Measurements from ENCODE around the gene OTUD5.

OTUD5 gene

DNA sequence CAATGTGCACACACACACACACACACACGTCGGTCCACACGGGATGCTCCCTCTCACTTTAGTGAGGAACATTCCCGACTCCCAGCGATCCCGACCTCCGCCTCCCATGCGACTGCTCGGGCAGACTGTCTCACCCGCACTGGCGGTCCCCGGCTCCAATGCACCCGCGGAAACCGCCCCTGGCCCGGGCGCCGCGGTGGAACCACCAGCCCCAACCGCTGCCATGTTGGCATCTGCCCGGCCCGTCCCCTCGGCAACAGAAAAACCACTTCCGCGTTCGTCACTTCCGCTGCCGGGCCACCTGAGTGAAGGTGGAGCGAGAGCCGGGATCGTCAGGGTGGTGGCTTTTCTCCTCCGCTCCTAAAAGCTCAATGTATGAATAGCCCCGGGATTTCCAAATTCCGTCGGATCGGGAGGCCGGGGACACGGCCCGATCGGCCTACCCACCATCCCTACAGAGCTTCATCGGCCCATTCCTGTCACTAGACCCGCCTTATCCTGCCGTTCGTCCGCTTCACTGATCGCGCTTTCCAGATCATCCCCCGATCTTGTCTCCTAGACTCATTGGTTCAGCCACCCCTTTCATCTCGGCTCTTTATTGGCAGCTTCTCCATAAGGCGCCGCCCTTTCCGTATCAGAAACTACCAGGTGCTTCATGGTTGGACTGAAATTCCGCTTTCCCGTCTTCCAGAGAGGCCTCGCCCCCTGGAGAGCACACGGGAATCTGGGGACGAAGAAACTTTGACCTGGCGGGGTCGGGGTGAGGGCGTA, 45.8 kb downstream of the OTUD5 start, which contains the start of gene SLC35A2:
SLC35A2 (minus strand) TSS at position 235 of the 771 bp plus-strand sequence; CDS start at position 225, 10 bp downstream.
- peak; percentile 71 for DNase-seq (ENCODE audit: low spot score)

DNA sequence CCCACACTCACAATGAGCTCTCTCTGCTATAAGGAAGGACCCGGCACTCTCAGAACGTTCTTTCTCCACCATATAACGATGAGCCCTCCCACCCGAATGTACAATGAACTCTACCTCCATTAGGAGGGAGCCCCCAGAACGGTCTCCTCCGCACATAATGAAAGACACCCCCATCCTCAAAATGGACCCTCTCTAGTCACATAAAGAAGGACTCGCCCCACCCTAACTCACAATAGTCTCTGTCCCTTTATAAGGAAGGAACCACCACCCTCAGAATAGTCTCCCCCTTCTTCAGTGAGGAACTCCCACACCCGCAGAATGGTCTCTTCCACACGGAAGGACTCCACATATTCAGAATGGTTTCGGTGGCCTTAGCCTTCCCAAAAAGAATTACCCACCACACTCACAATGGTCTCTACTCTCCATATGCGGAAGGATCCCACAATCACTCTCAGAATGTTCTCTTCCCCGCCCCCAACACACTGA, 46.4 kb downstream of the OTUD5 start:
- no peak for DNase-seq (ENCODE audit: low spot score)

DNA sequence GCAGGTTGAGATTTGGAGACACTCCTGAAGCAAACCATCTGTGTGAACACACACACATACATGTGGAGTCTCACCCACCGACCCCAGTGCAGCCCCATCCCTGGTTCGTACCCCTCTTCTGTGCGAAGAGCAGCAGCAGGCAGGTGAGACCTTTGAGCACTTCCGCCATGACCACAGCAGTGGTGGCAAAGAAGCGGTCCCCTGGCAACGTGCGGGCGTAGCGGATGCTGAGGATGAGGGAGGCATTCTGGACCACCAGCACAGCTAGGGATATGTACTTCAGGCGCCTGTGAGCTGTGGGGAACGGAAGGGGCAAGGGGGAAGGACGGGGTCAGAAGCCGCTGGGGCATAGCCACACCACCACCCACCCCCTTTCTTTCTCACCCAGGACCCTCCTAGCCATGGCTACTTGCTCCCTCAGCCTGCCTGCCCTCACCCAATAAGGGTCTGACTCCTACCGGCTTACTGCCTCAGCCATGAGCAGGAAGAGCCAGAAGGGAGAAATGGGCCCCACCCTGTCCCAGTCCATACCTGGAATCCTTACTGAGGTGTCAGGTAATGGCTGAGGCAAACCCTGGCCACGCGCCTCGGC, 47.6 kb downstream of the OTUD5 start:
- DNase-seq (ENCODE audit: low spot score): no peak

DNA sequence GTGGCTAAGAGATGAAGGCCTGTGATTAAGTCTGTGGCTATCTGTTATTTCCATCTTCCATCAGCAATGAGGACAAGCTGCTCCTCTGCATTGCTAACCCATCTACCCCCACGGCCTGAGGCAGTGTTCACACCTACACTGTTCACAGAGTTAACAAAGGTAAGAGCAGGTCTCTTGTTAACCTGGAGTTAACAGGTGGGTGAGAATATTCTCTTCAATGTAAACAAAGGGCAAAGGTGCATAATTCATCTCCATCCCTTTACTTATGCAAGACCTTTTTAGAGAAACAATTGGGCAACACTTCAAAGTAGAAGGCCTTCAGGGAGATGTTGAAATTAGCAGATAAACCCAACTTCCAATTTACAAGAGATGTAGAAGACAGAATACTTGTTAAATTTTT, 48.8 kb downstream of the OTUD5 start:
- no peak for DNase-seq (ENCODE audit: low spot score)

DNA sequence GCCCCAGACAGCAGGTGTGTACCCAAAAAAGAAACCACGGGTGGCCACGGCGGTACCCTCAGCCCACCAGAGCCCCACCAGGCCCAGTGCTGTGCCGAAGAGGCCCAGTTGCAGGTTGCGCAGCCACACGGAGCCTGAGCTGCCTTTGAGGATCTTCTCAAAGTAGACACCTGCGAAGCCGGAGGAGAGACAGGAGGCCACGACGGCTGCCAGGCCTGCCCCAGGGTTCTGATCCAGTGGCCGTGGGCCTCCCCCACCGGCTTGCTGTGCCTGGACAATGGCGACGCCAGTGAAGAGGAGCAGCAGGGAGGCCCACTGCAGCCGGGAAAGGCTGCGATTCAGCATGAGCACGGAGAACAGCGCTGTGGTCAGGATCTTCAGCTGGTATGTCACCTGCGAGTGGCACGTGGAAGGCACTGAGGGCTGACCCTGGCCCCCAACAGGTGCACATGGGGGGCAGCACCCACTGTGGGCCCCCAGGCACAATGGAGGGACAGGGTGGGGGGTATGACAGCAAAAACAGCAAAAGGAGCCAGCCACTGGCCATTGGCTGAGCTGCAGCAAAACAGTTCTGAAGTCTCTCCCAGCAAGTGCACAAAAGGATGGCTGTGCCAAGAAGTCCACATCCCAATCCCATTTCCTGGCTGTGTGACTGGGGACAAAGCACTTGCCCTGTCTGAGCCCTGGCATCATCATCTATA, 52.2 kb downstream of the OTUD5 start:
- DNase-seq (ENCODE audit: low spot score): no peak

DNA sequence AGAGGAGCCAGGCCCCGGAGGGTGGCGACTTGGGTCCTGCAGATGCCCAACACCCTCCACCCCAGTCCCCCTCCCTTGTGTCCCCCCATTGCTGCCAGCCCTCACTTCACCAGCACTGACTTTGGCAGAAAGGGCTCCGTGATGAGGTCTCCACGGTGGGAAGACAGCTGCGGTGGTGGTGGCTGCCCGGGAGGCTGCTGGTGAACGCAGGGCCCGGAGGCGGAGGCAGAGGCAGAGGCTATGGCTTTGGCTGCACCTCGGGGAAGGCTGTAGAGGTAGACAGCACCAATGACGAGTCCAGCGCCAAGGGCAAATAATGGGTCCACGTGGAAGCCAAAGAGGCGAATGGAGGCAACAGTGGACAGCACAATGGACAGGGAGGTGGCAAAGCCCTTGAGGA, 52.8 kb downstream of the OTUD5 start:
- no peak for DNase-seq (ENCODE audit: low spot score)

DNA sequence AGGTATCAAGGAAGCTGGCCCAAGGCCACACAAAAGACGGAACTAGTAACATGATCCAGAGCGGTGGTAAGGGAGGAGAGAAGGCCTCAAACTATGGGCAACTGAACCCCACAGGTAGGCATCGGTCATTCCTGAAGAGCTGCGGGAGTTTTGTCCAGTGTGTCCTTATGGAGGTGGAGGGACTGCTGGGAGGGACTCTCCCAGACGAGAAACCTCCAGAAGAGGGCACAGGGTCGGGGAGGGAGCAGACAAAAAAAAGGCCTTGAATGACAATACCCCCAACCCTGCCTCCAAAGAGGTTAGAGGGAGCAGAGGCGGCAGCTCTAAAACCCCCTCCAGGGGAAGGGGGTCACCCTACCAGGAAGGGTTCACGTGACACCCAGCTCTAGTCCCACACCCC, 53.2 kb downstream of the OTUD5 start:
- no peak for DNase-seq (ENCODE audit: low spot score)

DNA sequence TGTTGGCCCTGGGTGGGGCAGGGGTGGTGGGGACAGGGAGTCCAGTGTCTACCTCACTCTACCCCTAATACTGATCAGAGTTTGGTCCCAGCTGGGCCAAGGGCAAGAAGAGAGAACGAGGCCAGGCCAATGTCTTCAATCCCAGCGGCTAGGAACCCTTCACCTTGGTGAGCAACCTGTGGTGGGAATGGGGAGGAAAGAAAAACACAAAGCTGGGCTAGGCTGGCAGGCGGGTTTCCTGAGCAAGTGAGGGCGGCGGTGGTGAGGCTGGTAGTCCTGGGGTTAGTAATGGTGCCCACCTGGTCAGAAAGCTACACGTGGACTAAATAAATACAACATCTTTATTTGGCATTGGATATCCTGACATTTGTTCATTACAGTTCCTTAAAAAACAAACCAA, 54.1 kb downstream of the OTUD5 start:
- DNase-seq (ENCODE audit: low spot score): no peak

DNA sequence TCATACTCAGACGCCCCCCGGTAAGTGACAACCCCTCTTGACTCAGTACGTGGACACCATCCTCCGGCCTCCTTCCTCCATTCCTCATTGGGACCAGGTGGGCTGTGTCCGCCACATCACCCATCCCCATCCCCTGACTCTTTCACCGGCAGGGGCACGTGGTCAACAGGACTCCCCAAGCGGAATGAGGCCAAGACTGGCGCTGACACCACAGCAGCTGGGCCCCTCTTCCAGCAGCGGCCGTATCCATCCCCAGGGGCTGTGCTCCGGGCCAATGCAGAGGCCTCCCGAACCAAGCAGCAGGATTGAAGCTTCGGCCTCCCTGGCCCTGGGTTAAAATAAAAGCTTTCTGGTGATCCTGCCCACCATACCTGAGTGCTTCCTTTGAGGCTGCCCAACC, 54.6 kb downstream of the OTUD5 start:
- no peak for DNase-seq (ENCODE audit: low spot score)

DNA sequence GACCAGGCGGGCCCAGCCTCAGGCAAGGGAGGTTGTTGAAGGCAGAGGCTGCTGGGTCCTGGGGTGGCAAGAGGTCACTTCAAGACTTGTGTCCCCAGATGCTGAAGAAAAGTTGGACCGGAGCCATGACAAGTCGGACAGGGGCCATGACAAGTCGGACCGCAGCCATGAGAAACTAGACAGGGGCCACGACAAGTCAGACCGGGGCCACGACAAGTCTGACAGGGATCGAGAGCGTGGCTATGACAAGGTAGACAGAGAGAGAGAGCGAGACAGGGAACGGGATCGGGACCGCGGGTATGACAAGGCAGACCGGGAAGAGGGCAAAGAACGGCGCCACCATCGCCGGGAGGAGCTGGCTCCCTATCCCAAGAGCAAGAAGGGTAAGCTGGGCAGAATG, 55.3 kb downstream of the OTUD5 start:
- no peak for DNase-seq (ENCODE audit: low spot score)

DNA sequence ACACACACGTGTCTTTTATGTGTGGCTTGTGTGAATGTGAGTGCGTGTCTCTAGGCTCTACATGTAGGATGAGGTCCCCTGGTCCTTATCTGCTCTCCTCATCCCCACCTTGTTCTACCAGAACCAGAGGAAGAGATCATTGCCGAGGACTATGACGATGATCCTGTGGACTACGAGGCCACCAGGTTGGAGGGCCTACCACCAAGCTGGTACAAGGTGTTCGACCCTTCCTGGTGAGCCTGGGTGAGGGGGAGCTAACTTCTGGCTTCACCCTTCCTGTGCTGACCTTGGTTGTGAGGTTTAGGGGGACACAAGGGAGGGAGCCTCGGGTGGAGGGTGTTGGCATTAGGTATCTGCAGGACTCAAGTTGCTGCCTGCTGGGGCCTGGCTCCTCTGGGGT, 56.3 kb downstream of the OTUD5 start:
- DNase-seq (ENCODE audit: low spot score): no peak

DNA sequence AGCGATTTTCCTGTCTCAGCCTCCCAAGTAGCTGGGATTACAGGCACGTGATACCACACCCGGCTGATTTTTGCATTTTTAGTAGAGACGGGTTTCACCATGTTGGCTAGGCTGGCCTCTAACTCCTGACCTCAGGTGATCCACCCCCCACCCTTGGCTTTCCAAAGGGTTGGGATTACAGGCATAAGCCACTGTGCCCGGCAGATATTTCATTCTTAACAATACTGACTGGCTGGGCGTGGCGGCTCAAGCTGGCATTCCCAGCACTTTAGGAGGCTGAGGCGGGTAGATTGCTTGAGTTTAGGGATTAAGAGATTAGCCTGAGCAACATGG, 58.4 kb downstream of the OTUD5 start:
- DNase-seq (ENCODE audit: low spot score): no peak

DNA sequence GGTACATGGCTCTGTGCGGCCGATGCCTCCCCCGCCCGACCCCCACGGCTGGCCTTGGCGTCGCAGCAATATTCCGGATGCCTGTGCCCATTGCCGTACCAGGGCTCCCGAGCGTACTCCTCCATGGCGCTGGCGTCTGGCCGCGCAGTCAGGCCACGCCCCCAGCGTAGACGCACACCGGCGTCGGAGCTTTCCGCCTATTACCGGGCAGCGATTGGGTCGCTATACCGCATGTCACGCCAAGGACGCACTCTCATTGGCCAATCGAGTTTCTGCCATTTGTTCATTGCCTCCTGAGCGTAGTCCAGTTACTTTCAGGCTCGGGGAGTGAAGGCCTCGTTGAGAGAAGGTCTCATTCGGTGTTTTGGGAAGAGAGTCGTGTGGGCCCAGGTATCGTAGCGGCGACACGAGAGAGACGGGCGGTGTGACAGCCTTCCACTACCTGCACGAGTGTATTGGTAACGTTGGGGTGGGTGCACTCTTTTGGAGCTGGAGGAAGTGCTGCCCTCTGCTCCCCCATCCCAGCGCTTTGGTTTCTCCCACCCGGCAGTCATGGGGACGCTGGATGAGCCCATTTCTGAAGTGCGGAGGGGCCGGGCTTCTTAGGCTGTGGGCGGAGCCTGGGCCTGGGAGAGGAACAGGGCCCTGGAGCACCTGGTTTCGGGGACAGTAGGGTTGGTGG, 59.6 kb downstream of the OTUD5 start, which contains the start of the genes PQBP1 and TIMM17B:
PQBP1 (plus strand) TSS at position 306 of the 682 bp plus-strand sequence. CDS start 580 bp downstream, outside the sequence.
TIMM17B (minus strand) TSS at position 144 of the 682 bp plus-strand sequence; CDS start at position 125, 19 bp downstream.
- peak; percentile 89 for DNase-seq (ENCODE audit: low spot score)

DNA sequence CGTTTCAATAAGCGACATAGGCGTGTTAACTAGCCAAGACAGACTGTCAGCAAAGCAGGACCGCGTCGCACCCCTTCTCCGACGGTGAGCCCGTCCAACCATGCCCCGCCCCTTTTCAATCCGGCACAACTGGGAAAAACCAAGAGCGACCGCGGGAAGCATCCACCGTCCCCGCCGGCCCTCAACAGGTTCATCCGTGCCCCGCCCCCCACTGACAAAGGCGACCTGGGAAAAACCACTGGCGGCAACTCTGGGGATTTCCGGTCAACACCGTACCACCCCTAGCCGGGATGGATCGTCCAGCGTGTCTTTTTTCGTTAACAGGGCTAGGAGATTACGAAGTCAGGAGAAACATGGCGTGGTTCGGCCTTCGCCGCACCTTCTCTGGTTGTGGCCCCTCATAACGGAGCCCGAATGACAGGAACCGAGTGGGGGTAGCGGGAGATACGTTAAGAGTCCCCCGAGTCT, 60.2 kb downstream of the OTUD5 start:
- peak; percentile 60 for DNase-seq (ENCODE audit: low spot score)

DNA sequence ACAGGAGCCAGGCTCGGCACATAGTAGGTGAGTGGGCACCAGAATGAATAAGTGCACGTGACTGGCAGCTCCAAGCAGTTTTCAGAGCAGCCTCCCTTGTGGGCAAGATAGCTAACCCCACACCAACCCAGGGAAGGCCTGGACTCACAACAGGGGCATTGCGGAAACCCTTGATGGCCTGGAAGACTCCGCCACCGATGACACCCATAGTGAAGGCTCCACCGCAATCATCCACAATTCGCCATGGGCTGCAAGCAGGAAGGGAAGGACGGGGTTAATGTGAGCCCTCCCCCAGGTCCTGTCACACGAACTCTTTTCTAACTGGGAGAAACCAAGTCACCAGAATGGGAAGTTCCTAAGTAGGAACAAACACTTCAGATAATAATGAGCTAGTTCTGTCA, 60.8 kb downstream of the OTUD5 start:
- DNase-seq (ENCODE audit: low spot score): no peak

DNA sequence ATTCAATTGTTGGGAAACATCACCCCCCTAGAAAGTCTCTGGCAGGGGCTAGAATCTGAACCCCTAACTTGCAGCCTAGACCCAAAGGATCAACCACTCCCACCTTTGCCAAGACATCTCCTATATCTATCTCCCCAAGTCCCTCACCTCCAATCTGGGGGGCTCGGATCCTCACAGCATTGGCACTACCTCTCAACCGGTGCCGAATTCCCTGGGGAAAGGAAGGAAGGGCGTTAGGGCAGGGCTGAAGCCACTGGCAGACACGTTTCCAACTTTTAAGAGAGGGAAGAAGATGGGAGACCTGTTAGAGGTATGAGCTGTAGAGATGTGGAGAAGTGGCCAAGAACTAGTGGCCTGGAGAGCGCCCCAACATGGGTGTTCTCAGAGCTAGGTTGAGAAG, 62.5 kb downstream of the OTUD5 start:
- no peak for DNase-seq (ENCODE audit: low spot score)

DNA sequence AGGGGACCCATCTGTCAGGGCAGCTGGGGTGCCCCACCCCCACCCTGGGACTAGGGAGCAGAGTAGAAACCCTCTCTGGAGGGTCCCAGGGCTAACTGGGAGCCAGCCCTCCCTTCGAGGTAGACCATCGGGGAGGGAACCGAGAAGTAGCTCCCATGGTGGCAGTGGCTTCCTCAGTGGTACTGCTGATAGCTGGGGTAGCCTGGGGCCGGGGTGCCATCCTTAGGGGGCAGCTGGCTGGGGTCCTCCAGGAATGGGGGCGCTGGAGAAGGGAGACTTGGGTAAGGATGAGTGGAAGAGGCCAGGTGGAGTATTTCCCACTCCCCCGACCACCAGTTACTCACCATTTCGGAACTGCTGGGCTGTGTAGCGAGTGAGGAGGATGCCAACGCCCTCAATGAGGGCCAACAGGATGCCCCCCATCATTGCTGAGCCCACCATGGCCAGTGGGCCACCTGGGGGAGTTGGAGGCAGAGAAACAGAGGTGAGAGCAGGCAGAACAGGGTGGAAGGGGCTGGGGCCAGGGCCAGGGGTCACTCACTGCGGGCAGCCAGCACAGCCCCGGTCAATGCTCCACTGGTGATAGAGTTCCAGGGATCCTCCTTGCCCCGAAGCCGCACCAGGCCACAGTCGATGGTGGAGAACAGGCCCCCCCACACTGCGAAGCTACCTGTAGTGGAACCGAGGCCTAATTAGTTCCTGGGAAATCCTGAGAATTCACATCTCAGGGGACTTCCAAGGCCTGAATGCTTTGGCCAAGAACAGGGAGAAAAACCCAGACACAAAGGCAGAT, 63.7 kb downstream of the OTUD5 start:
- DNase-seq (ENCODE audit: low spot score): no peak

DNA sequence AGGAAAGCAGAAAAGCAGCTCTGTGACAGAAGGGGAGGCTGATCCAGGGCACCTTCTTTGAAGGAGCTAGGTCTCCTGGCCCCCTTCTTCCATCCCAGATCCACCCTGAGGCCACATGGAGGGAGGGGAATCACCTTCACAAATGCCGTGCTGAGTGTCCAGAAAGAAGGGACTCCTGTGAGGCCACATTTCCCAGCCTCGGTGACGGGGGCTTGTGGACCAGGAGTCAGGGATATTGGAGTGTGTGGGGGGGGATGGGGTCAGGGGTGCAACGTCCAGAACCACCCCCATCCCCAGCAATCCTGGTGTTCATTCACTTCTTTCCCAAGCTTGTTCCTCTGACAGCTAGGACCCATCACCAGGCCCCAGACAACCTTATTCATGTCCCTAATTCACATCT, 64.5 kb downstream of the OTUD5 start:
- DNase-seq (ENCODE audit: low spot score): no peak

DNA sequence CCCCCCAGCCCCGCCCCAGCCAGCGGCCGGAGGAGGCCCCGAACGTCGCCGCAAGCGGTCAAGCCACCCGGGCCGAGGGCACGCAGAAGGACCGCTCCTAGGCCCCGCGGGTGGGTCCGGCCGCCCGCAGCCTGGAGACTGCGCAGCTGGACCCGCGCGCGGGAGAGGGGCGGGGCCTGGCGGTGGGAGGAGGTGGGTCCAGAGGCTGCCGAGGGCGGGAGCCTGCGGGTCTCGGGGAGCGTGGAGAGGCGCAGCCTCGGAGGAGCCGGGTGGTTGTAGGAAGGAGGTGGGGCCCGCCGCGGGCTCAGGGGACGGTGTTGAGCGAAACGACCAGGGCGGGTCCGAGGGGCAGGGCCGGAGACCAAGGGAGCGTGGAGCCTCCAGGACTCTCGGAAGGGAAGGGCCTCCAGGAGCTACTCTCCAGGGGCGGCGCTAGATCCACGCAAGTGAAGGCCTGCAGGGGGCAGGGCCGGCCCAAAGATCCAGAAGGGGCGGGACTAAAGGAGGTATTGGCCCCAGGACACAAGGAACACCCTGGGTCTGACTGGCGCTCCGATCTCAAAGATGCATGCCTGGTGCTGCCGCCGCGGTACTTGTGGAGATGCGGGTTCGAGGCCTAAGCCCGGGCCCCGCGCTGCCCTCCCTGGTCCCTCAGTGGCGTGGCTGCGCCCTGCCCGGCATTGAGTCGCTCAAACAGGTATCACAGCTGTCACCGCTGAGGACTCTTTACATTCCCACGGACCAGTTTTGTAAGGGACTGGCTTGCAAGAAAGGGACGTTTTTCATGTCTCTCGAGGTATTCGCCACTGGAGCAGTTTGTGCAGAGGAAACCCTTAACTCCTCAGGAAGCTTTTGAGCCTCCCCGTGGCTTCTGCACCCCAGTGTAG, 65.8 kb downstream of the OTUD5 start:
- DNase-seq (ENCODE audit: low spot score): peak; percentile 76

DNA sequence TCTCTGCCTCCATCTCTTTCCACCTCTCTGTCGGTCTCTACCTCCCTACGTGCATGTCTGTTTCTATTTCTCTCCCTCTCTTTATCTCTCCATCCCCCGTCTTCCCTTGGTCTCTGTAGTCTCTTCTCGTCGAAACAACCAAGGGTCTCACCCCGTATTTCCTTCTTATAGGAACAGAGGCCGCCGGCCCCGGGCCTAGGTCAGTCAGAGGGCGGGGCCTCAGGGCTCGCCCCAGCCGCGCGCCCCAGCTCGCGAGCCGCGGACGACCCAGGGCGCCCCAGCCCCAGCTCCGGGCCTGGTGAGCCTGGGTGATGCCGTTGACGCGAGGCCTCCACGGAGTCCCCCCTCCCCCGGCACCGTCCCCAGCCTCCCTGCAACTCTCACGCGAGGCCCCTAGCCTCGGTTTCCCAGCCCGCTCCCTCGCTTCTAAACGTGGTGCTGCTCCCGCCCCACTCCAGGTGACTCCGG, 66.4 kb downstream of the OTUD5 start:
- no peak for DNase-seq (ENCODE audit: low spot score)

All from AG08395 (cell line).